NCI-H446 (cell line): ENCODE measurements around the gene TLE1.
"Not testable (repeated sequence)": the region's sequence is repeated elsewhere in the genome, so short reads cannot be mapped to it uniquely, and the experiment has no call there.

Experiments
- DNase-seq, 2 experiments: peaks; one replicate each; lab custom pipeline; 2025; lab: John Stamatoyannopoulos, UW

TLE1 gene

GRCh38 chr9:81621785-81622259 lies 67.5 kb downstream of the TLE1 start:
- DNase-seq, result no peak

- no peak for DNase-seq
Observed at GRCh38 chr9:81621118-81621517, 68.2 kb downstream of the TLE1 start.

GRCh38 chr9:81620002-81620390 lies 69.4 kb downstream of the TLE1 start:
- DNase-seq, result no peak

- peak in 1 of 2 experiments; percentile 12 for DNase-seq
Observed at GRCh38 chr9:81619353-81620001, 69.9 kb downstream of the TLE1 start.

- DNase-seq, result no peak
Observed at GRCh38 chr9:81618923-81619322, 70.4 kb downstream of the TLE1 start.

- no peak for DNase-seq
Observed at GRCh38 chr9:81616141-81616540, 73.2 kb downstream of the TLE1 start.

GRCh38 chr9:81614335-81614734 lies 75.0 kb downstream of the TLE1 start:
- no peak for DNase-seq

- DNase-seq, result peak in 1 of 2 experiments; percentile 32
Observed at GRCh38 chr9:81613002-81613812, 76.1 kb downstream of the TLE1 start.

- no peak for DNase-seq
Observed at GRCh38 chr9:81611664-81612063, 77.7 kb downstream of the TLE1 start.

GRCh38 chr9:81610740-81611107 lies 78.6 kb downstream of the TLE1 start:
- DNase-seq, result no peak

- DNase-seq, result no peak
Observed at GRCh38 chr9:81609782-81610739, 79.3 kb downstream of the TLE1 start.

GRCh38 chr9:81608289-81608657 lies 81.1 kb downstream of the TLE1 start:
- no peak for DNase-seq

- no peak for DNase-seq
Observed at GRCh38 chr9:81607593-81608288, 81.6 kb downstream of the TLE1 start.

- not testable (repeated sequence) for DNase-seq
Observed at GRCh38 chr9:81606261-81606660, 83.1 kb downstream of the TLE1 start.

GRCh38 chr9:81605170-81605670 lies 84.1 kb downstream of the TLE1 start:
- no peak for DNase-seq

- no peak for DNase-seq
Observed at GRCh38 chr9:81604306-81605169, 84.8 kb downstream of the TLE1 start.

GRCh38 chr9:81602887-81603680 lies 86.3 kb downstream of the TLE1 start:
- no peak for DNase-seq

- DNase-seq, result no peak
Observed at GRCh38 chr9:81601639-81602623, 87.4 kb downstream of the TLE1 start.
